Stimulated activated CD4-positive, alpha-beta T cell treated with anti-CD3 and anti-CD28 coated beads, TNF-alpha, amount 100 ng/mL, for 24 hours (primary cell): ENCODE results near the gene ZSCAN18.

ENCODE experiments used
- DNase-seq, 3 experiments: peaks; one replicate each; pipeline ENCODE4 v3.0.0-alpha.2; 2020; ENCODE audit warnings: low read depth in 3 of 3

The ZSCAN18 gene

GRCh38 chr19:58086825-58087710 lies 11.0 kb downstream of the ZSCAN18 start:
- no peak for DNase-seq

- DNase-seq = no peak
Observed at GRCh38 chr19:58085348-58085875, 12.6 kb downstream of the ZSCAN18 start.

GRCh38 chr19:58084596-58085347 lies 13.3 kb downstream of the ZSCAN18 start:
- no peak for DNase-seq

DNA sequence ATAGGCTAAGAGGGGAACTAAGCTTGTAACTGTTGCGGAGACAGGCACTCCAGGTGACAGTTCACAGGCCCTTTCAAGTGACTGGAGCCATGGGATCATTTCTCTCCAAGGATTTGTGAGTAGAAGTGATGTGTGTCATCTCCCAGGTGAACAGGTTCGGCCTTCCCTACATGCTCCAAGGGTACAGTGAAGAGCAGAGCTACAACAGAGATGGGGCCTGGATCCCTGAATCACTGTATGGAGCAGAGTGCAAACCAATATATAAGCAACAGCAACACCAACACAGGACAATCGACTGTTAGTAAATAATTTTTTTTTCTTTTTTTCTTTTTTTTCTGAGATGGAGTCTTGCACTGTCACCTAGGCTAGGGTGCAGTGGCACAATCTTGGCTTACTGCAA lies 15.0 kb downstream of the ZSCAN18 start:
- DNase-seq = no peak

- no peak for DNase-seq
Observed at GRCh38 chr19:58079792-58080191, 18.2 kb downstream of the ZSCAN18 start.

- DNase-seq = no peak
Observed at GRCh38 chr19:58067240-58067912, 30.7 kb downstream of the ZSCAN18 start.

GRCh38 chr19:58063712-58064111 lies 34.3 kb downstream of the ZSCAN18 start:
- no peak for DNase-seq

GRCh38 chr19:58060231-58060630 lies 37.8 kb downstream of the ZSCAN18 start:
- DNase-seq = no peak

GRCh38 chr19:58059671-58060078 lies 38.4 kb downstream of the ZSCAN18 start:
- no peak for DNase-seq

- DNase-seq = peak; percentile 14 to 60 (median 28)
Observed at GRCh38 chr19:58059003-58059670, 38.9 kb downstream of the ZSCAN18 start, which contains the start of gene ZNF135. ZNF135 (plus strand) TSS chr19:58059282; CDS start chr19:58060003, 721 bp downstream.

DNA sequence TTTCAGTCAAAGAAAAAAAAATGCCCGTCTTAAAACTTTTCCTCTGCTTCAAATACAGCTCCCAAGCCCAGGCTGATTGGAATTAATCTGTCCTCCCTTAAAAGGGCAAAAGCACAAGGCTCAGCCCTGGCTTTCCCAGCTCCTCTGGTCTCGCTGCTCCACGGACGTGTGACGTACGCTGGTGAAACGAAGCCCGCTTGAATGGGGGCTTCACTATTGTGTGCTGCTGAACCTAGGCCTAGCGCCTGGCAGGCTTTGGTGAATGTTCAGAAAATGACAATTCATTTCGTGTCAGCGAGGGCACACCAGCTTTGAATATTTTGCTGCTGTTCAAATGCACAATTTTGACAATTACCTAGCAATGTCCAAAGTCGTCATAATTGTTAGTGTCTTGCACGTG lies 39.6 kb downstream of the ZSCAN18 start:
- no peak for DNase-seq

DNA sequence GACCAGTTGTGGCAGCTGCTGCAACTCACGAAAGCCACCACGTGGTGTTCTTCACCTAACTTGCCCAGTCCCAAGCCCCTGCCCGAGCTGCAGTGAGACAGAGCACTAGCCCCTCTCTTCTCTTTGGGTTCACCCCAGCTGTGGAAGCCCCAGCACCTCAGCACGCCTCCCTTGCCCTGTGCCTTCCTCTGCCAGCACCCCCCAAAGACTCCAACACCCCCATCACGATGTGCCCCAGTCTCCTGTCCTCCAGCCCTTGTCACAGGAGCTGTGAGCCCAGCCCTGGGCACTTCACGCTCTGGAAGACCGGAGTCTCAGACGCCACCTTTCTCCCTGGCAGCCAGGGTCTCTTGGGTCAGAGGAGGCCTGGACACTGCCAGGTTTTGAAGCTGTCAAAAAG lies 41.2 kb downstream of the ZSCAN18 start:
- no peak for DNase-seq

- no peak for DNase-seq
Observed at GRCh38 chr19:58056261-58056660, 41.8 kb downstream of the ZSCAN18 start.

DNA sequence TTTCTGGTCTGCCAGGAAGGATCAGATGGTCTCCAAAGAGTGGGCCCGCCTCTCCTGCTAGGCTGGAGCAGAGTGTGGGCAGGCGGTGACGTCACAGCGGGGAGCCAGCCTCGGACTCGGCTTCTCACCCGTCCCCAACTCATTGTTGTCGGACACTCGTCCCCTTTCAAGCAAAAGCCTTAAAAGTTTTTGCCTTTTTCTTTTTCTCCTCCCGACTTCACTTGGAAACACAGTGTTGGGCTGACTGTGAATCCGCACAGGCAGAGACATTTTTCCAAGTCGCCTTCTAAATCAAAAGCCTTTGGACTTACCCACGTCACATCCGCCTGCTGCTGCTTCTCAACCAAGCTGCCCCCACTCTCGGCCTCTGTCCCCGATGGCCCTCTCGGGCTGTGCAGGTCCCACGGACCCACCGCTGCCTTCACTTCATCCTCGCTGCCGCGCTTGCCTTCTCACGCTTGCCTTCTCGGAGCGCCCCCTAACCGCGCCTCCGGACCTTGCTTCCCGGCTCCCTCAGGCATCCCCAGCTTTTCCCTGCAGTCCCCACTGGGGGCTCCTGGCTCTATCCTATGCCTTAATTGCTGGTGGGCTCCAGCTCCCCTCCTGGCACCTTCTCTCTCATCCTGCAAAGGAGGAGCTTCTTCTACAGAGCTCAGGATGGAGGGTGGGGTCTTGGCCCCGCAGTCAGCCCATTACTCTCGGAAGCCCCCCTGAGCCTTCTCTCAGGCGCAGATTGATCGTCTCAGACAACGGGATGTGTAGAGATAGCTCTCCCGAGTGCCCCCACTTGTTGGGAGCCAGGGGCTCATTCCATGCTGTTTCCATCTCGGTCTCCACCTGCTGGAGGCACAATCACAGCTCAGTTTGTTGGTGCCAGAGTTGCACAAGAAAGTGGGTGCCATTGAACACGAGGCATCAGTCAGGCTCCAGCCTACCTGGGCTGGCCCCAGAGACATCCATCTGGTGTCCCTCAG lies 42.8 kb downstream of the ZSCAN18 start:
- no peak for DNase-seq

DNA sequence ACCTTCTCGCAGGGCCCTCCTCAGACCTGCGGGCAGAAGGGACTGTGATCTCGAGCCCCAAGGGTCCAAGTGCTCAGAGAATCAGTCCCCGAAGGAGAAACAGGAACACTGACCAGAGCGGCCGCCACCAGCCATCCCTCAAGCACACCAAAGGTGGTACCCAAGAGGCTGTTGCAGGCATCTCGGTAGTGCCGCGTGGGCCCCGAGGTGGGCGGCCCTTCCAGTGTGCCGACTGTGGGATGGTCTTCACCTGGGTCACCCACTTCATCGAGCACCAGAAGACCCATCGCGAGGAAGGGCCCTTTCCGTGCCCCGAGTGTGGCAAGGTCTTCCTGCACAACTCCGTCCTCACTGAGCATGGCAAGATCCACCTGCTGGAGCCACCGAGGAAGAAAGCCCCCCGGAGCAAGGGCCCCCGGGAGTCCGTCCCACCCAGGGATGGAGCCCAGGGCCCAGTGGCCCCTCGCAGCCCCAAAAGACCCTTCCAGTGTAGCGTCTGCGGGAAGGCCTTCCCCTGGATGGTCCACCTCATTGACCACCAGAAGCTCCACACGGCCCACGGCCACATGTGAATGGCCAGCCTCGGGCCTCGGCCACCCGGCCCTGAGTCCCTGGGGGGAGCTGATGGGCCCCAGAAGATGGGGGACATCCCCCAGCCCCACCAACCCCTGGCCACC lies 44.4 kb downstream of the ZSCAN18 start:
- DNase-seq = no peak

GRCh38 chr19:58052256-58052655 lies 45.8 kb downstream of the ZSCAN18 start:
- no peak for DNase-seq

DNA sequence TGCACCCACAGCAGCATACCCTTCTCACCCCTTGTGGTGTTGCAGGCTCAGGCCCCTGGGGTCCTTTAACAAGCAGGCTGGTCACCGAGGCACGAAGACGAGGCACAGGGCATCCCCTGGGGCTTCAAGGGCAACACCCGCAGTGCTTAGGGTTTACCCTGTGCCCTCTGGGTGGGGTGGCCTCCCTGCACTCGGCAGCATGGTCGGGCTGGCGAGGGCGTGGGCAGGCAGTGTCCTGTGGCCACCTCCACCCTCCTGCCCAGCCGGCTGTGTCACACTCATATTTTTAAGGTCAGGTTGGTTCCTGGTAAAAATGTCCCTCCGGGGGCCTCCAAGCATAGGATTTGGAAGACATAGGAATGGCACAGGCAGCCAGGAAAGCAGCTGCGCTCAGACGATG lies 50.4 kb downstream of the ZSCAN18 start:
- no peak for DNase-seq

DNA sequence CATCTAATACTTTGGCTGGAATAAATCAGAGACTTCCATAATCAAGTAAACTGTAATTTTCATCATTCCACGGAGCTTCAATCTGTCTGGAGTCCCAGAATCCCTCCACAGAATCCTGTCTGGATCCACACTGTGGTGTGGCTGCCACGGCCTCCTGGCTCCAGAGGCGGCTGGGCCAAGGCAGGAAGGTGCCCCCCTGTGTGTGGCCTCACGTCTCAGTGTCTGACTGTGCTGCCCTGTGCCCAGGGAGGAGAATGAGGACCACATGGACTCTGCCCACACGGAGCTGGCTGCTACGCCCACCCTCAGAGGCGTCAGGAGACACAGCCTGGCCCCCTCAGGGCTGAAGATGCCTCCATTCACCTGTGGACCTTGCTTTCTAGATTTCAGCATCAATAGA lies 51.2 kb downstream of the ZSCAN18 start:
- DNase-seq = no peak

DNA sequence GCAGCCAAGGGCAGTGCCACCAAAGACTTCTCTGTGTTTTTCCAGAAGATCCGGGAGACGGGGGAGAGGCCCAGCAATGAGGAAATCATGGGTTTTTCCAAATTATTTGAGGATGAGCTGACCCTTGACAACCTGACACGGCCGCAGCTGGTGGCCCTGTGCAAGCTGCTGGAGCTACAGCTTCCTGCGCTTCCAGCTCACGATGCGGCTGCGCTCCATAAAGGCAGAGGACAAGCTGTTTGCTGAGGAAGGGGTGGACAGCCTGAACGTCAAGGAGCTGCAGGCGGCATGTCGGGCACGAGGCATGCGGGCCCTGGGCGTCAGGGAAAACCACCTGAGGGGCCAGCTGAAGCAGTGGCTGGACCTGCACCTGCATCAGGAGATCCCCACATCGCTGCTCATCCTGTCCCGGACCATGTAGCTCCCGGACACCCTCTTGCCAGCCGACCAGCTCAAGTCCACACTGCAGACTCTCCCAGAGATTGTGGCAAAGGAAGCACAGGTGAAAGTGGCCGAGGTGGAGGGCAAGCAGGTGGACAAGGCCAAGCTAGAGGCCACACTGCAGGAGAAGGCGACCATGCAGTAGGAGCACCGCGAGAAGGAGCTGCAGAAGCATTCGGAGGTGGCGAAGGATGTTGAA lies 52.5 kb downstream of the ZSCAN18 start:
- DNase-seq = no peak
